ENCODE data around the gene FAM83C.

The FAM83C gene

DNA sequence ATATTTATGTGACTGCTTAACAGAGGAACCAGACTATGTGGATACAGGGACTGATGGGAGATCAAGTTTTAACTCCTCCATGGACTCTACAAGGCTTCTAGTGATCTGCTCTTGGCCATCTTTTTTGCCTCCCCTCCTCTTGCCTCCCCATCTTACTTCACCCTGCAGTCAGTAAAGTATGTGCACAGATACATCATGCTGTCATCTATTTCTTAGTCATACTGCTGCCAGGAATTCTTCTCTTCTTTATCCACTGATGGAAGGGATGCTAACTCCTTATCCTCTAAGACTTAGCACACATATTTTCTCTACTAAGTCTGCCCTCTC, 27.6 kb upstream of the FAM83C start:
- Histone ChIP-seq H3K27me3 (ENCODE audit: low read depth, low read length) (no peaks in the 10 kb centered on the region), H3K36me3 (replicated peaks; ENCODE audit: low read depth, low read length) (no peaks in the 10 kb centered on the region), H4K20me1 (ENCODE audit: insufficient read depth, low read length) (no peaks in the 10 kb centered on the region), H3K4me3 (ENCODE audit: low read length) (no peak overlapping the region), H3K4me2 (ENCODE audit: low read length) (no peak overlapping the region), H2AFZ (ENCODE audit: low read depth, low read length) (no peak overlapping the region), H3K9me3 (ENCODE audit: insufficient read depth, low read length) (no peaks in the 10 kb centered on the region), H3K27ac (ENCODE audit: low read length) (no peak overlapping the region), H3K79me2 (ENCODE audit: low read length) (no peaks in the 10 kb centered on the region), H3K4me1 (ENCODE audit: low read length) (peaks cover 19% of the 10 kb centered on the region), H3K9ac (ENCODE audit: low read length) (no peak overlapping the region)
- TF ChIP-seq CTCF (IDR thresholded peaks at IDR 0.05; ENCODE audit: low read depth, low read length) (no peak), EZH2phosphoT487 (IDR thresholded peaks at IDR 0.05; ENCODE audit: low read depth) (no peak)

GRCh38 chr20:35319192-35319870, 27.1 kb upstream of the FAM83C start:
- TF ChIP-seq EZH2phosphoT487 (IDR thresholded peaks at IDR 0.05; ENCODE audit: low read depth) (no peak), CTCF (IDR thresholded peaks at IDR 0.05; ENCODE audit: low read depth, low read length) (no peak)
- no peak overlapping the region for H3K27ac ChIP-seq (ENCODE audit: low read length)
- no peaks in the 10 kb centered on the region for H4K20me1 ChIP-seq (ENCODE audit: insufficient read depth, low read length)
- no peaks in the 10 kb centered on the region for H3K36me3 ChIP-seq (replicated peaks; ENCODE audit: low read depth, low read length)
- no peak overlapping the region for H3K9ac ChIP-seq (ENCODE audit: low read length)
- H3K79me2 ChIP-seq (ENCODE audit: low read length) = no peaks in the 10 kb centered on the region
- H3K4me1 ChIP-seq (ENCODE audit: low read length) = peaks cover 19% of the 10 kb centered on the region
- no peak overlapping the region for H3K4me3 ChIP-seq (ENCODE audit: low read length)
- H3K27me3 ChIP-seq (ENCODE audit: low read depth, low read length) = no peaks in the 10 kb centered on the region
- H2AFZ ChIP-seq (ENCODE audit: low read depth, low read length) = no peak overlapping the region
- no peaks in the 10 kb centered on the region for H3K9me3 ChIP-seq (ENCODE audit: insufficient read depth, low read length)
- H3K4me2 ChIP-seq (ENCODE audit: low read length) = no peak overlapping the region

DNA sequence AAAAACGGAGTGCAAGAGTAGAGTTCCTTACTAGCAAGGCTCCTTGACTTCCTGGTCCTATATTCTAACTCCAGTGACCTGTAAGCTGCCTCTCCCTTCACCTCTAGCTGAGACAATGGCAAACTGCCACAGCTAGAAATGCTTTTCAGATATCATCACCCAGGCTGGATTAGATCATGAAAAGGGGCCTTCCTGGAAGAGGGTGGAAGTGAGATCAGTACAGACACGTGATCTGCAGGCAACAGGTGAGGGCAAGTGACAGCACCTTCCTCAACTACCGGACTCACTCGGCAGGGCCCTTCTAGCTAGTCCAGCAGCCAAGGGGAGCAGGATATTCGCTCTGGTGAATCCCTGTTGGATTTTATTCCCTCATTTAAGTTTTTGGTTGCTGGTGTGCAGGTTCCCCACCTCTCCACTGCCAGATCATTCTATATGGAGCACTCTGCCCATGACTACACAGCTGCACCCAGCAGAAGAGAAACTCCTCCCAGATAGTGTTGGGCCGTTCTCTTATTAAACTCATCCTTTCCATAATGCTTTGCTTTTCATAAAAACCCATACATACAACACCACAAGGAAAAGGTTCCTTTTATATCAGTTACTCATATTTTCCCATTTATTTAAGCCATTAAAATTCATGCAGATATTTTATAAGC, 26.4 kb upstream of the FAM83C start:
- H3K27ac ChIP-seq (ENCODE audit: low read length) = no peak overlapping the region
- TF ChIP-seq EZH2phosphoT487 (IDR thresholded peaks at IDR 0.05; ENCODE audit: low read depth) = no peak
- TF ChIP-seq CTCF (IDR thresholded peaks at IDR 0.05; ENCODE audit: low read depth, low read length) = no peak
- H3K9me3 ChIP-seq (ENCODE audit: insufficient read depth, low read length) = no peaks in the 10 kb centered on the region
- H3K4me2 ChIP-seq (ENCODE audit: low read length) = peak overlapping the region; percentile 10; the same call in 1 of the 2 replicates
- H3K27me3 ChIP-seq (ENCODE audit: low read depth, low read length) = no peaks in the 10 kb centered on the region
- H4K20me1 ChIP-seq (ENCODE audit: insufficient read depth, low read length) = no peaks in the 10 kb centered on the region
- no peaks in the 10 kb centered on the region for H3K79me2 ChIP-seq (ENCODE audit: low read length)
- H3K9ac ChIP-seq (ENCODE audit: low read length) = no peak overlapping the region
- H2AFZ ChIP-seq (ENCODE audit: low read depth, low read length) = no peak overlapping the region
- peaks cover 19% of the 10 kb centered on the region for H3K4me1 ChIP-seq (ENCODE audit: low read length)
- no peaks in the 10 kb centered on the region for H3K36me3 ChIP-seq (replicated peaks; ENCODE audit: low read depth, low read length)
- H3K4me3 ChIP-seq (ENCODE audit: low read length) = no peak overlapping the region

GRCh38 chr20:35317416-35318210, 25.4 kb upstream of the FAM83C start:
- TF ChIP-seq CTCF (IDR thresholded peaks at IDR 0.05; ENCODE audit: low read depth, low read length) (no peak), EZH2phosphoT487 (IDR thresholded peaks at IDR 0.05; ENCODE audit: low read depth) (no peak)
- Histone ChIP-seq H3K4me1 (ENCODE audit: low read length) (peaks cover 20% of the 10 kb centered on the region), H3K4me3 (ENCODE audit: low read length) (no peak overlapping the region), H3K9ac (ENCODE audit: low read length) (no peak overlapping the region), H3K27me3 (ENCODE audit: low read depth, low read length) (no peaks in the 10 kb centered on the region), H3K9me3 (ENCODE audit: insufficient read depth, low read length) (no peaks in the 10 kb centered on the region), H3K4me2 (ENCODE audit: low read length) (no peak overlapping the region), H3K27ac (ENCODE audit: low read length) (no peak overlapping the region), H4K20me1 (ENCODE audit: insufficient read depth, low read length) (no peaks in the 10 kb centered on the region), H3K79me2 (ENCODE audit: low read length) (no peaks in the 10 kb centered on the region), H3K36me3 (replicated peaks; ENCODE audit: low read depth, low read length) (no peaks in the 10 kb centered on the region), H2AFZ (ENCODE audit: low read depth, low read length) (no peak overlapping the region)

Data from OCI-LY3 (cell line).